ENCODE data around the gene VTN.

DNA sequence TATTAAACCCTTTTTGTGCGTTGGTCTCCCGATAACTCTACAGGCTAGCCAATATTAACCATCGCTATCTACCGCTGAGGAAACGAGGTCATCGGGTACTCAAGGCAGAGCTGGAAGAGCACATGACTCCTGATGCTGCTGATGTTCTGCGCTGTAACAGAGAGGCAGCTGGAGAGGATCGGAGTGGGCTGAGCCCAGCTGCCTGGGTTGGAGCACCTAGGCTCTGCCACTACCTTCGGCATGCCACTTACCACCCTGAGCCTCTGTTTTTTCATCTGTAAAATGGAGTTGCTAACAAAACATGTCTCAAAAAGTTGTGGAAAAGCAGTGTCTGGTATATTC lies 36.3 kb upstream of the VTN start:
- TF ChIP-seq, protein P1, sequence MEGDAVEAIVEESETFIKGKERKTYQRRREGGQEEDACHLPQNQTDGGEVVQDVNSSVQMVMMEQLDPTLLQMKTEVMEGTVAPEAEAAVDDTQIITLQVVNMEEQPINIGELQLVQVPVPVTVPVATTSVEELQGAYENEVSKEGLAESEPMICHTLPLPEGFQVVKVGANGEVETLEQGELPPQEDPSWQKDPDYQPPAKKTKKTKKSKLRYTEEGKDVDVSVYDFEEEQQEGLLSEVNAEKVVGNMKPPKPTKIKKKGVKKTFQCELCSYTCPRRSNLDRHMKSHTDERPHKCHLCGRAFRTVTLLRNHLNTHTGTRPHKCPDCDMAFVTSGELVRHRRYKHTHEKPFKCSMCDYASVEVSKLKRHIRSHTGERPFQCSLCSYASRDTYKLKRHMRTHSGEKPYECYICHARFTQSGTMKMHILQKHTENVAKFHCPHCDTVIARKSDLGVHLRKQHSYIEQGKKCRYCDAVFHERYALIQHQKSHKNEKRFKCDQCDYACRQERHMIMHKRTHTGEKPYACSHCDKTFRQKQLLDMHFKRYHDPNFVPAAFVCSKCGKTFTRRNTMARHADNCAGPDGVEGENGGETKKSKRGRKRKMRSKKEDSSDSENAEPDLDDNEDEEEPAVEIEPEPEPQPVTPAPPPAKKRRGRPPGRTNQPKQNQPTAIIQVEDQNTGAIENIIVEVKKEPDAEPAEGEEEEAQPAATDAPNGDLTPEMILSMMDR (IDR thresholded peaks at IDR 0.05; ENCODE audit: insufficient read depth, low read depth, low read length) = no peak
- no peak for TF ChIP-seq EZH2 (IDR thresholded peaks at IDR 0.05; ENCODE audit: insufficient read depth, low read length)
